ENCODE measurements around the gene FUOM.
A peak's percentile ranks its signal among the peaks of the same experiment; 100 is the strongest.
"Not testable (repeated sequence)": the region's sequence is repeated elsewhere in the genome, so short reads cannot be mapped to it uniquely, and the experiment has no call there.

FUOM gene

GRCh38 chr10:133379152-133379800, 21.5 kb upstream of the FUOM start, which contains the start of gene PAOX:
PAOX (plus strand) TSS chr10:133379262; CDS start chr10:133379317, 55 bp downstream.
- peak; percentile 48 for DNase-seq (ENCODE audit: low read depth)
- peak within 1 kb of the TSS; percentile 63 for H3K4me3 ChIP-seq (ENCODE audit: control insufficient read depth, low read depth, low read length)
- no peak for TF ChIP-seq CTCF (conservative IDR thresholded peaks at IDR 0.05; ENCODE audit: control insufficient read depth, insufficient read depth, low read depth, low read length)

GRCh38 chr10:133378251-133379096, 20.7 kb upstream of the FUOM start:
- no peak for TF ChIP-seq CTCF (conservative IDR thresholded peaks at IDR 0.05; ENCODE audit: control insufficient read depth, insufficient read depth, low read depth, low read length)
- peak overlapping the region; percentile 63 for H3K4me3 ChIP-seq (ENCODE audit: control insufficient read depth, low read depth, low read length)
- DNase-seq (ENCODE audit: low read depth) = peak; percentile 21

- DNase-seq (ENCODE audit: low read depth) = no peak
- peak overlapping the region; percentile 63 for H3K4me3 ChIP-seq (ENCODE audit: control insufficient read depth, low read depth, low read length)
- TF ChIP-seq CTCF (conservative IDR thresholded peaks at IDR 0.05; ENCODE audit: control insufficient read depth, insufficient read depth, low read depth, low read length) = no peak
Measured at GRCh38 chr10:133377818-133378250, 20.0 kb upstream of the FUOM start.

GRCh38 chr10:133377025-133377817, 19.4 kb upstream of the FUOM start:
- DNase-seq (ENCODE audit: low read depth) = no peak
- TF ChIP-seq CTCF (conservative IDR thresholded peaks at IDR 0.05; ENCODE audit: control insufficient read depth, insufficient read depth, low read depth, low read length) = no peak
- no peak overlapping the region for H3K4me3 ChIP-seq (ENCODE audit: control insufficient read depth, low read depth, low read length)

GRCh38 chr10:133376183-133376582, 18.4 kb upstream of the FUOM start:
- H3K4me3 ChIP-seq (ENCODE audit: control insufficient read depth, low read depth, low read length); DNase-seq (ENCODE audit: low read depth): not testable (repeated sequence)

- no peak for TF ChIP-seq CTCF (conservative IDR thresholded peaks at IDR 0.05; ENCODE audit: control insufficient read depth, insufficient read depth, low read depth, low read length)
- no peak for DNase-seq (ENCODE audit: low read depth)
- H3K4me3 ChIP-seq (ENCODE audit: control insufficient read depth, low read depth, low read length) = no peak overlapping the region
Measured at GRCh38 chr10:133375357-133376115, 17.7 kb upstream of the FUOM start.
